ENCODE results near the gene SYT17.

- TF ChIP-seq CTCF (IDR thresholded peaks at IDR 0.05; ENCODE audit: low read depth, low read length, poor library complexity, severe bottlenecking) = no peak
- TF ChIP-seq EZH2phosphoT487 (IDR thresholded peaks at IDR 0.05; ENCODE audit: borderline replicate concordance, low read length) = no peak
Measured at GRCh38 chr16:19174478-19174877, 6.4 kb downstream of the SYT17 start.

Data from DOHH2 (cell line).